A549 (cell line): ENCODE results near the gene AIG1.

ENCODE experiments used
- BHLHE40 ChIP-seq: IDR thresholded peaks from 2 replicates; pipeline ENCODE4 v1.6.1; 2012; ENCODE audit warnings: low read depth, low read length, inconsistent platforms
- HOXA7 ChIP-seq: fragments of 250-450 bp; sonication (Bioruptor Pico); IDR thresholded peaks from 2 replicates; pipeline ENCODE4 v1.5.0; 2020; ENCODE audit warnings: mild to moderate bottlenecking, moderate library complexity
- KDM5A ChIP-seq: fragments of 200-600 bp; sonication (generic); IDR thresholded peaks from 2 replicates; pipeline ENCODE4 v1.6.1; 2016; ENCODE audit warnings: antibody characterized with exemption, mild to moderate bottlenecking
- SREBF2 ChIP-seq: fragments of 450-650 bp; IDR thresholded peaks from 2 replicates; pipeline ENCODE4 v1.6.1; 2014; ENCODE audit warnings: mild to moderate bottlenecking, moderate library complexity
- TF ChIP-seq, protein P1 (sequence below): IDR thresholded peaks from 2 replicates; pipeline ENCODE4 v1.6.1; 2012
- TF ChIP-seq, protein P2 (sequence below): fragments of >200 bp; sonication (Bioruptor Twin); formaldehyde crosslinking; IDR thresholded peaks from 3 replicates; pipeline ENCODE4 v1.5.1; 2016

DNA sequence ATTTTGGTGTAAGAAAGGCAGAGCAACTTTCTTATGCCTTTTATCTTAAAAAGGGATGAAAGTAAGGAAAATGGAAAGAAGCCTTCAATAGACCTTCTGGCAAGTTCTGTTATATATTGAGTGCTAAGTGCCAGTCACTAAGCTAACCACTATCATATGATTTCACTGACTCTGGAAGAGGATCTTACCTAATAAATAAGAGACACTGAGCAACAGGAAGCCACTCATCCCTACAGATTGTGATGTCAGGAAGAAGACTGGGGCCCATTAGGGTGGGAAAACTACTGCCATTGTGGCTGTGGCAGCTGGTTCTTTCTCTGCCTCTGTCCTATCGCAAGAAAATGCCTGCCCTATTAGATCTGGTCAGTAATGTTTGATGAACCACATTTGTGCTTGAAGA is 89.6 kb downstream of the AIG1 start:
- TF ChIP-seq, protein P1, sequence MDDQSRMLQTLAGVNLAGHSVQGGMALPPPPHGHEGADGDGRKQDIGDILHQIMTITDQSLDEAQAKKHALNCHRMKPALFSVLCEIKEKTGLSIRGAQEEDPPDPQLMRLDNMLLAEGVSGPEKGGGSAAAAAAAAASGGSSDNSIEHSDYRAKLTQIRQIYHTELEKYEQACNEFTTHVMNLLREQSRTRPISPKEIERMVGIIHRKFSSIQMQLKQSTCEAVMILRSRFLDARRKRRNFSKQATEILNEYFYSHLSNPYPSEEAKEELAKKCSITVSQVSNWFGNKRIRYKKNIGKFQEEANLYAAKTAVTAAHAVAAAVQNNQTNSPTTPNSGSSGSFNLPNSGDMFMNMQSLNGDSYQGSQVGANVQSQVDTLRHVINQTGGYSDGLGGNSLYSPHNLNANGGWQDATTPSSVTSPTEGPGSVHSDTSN, result no peak
- no peak for TF ChIP-seq BHLHE40
- TF ChIP-seq HOXA7 (CRISPR knock-in tag), result no peak
- TF ChIP-seq, protein P2, sequence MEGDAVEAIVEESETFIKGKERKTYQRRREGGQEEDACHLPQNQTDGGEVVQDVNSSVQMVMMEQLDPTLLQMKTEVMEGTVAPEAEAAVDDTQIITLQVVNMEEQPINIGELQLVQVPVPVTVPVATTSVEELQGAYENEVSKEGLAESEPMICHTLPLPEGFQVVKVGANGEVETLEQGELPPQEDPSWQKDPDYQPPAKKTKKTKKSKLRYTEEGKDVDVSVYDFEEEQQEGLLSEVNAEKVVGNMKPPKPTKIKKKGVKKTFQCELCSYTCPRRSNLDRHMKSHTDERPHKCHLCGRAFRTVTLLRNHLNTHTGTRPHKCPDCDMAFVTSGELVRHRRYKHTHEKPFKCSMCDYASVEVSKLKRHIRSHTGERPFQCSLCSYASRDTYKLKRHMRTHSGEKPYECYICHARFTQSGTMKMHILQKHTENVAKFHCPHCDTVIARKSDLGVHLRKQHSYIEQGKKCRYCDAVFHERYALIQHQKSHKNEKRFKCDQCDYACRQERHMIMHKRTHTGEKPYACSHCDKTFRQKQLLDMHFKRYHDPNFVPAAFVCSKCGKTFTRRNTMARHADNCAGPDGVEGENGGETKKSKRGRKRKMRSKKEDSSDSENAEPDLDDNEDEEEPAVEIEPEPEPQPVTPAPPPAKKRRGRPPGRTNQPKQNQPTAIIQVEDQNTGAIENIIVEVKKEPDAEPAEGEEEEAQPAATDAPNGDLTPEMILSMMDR, result no peak
- no peak for TF ChIP-seq SREBF2
- no peak for TF ChIP-seq KDM5A
